ENCODE data around the gene ZNF581.

GRCh38 chr19:55651236-55651635 is 7.8 kb downstream of the ZNF581 start:
- TF ChIP-seq, protein P1, sequence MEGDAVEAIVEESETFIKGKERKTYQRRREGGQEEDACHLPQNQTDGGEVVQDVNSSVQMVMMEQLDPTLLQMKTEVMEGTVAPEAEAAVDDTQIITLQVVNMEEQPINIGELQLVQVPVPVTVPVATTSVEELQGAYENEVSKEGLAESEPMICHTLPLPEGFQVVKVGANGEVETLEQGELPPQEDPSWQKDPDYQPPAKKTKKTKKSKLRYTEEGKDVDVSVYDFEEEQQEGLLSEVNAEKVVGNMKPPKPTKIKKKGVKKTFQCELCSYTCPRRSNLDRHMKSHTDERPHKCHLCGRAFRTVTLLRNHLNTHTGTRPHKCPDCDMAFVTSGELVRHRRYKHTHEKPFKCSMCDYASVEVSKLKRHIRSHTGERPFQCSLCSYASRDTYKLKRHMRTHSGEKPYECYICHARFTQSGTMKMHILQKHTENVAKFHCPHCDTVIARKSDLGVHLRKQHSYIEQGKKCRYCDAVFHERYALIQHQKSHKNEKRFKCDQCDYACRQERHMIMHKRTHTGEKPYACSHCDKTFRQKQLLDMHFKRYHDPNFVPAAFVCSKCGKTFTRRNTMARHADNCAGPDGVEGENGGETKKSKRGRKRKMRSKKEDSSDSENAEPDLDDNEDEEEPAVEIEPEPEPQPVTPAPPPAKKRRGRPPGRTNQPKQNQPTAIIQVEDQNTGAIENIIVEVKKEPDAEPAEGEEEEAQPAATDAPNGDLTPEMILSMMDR (IDR thresholded peaks at IDR 0.05; ENCODE audit: poor library complexity, severe bottlenecking): no peak
- TF ChIP-seq POLR2AphosphoS5 (IDR thresholded peaks at IDR 0.05): no peak
- no peak for TF ChIP-seq EZH2 (IDR thresholded peaks at IDR 0.05; ENCODE audit: borderline replicate concordance, insufficient read depth, low read length, poor library complexity, severe bottlenecking)
- TF ChIP-seq, protein P2, sequence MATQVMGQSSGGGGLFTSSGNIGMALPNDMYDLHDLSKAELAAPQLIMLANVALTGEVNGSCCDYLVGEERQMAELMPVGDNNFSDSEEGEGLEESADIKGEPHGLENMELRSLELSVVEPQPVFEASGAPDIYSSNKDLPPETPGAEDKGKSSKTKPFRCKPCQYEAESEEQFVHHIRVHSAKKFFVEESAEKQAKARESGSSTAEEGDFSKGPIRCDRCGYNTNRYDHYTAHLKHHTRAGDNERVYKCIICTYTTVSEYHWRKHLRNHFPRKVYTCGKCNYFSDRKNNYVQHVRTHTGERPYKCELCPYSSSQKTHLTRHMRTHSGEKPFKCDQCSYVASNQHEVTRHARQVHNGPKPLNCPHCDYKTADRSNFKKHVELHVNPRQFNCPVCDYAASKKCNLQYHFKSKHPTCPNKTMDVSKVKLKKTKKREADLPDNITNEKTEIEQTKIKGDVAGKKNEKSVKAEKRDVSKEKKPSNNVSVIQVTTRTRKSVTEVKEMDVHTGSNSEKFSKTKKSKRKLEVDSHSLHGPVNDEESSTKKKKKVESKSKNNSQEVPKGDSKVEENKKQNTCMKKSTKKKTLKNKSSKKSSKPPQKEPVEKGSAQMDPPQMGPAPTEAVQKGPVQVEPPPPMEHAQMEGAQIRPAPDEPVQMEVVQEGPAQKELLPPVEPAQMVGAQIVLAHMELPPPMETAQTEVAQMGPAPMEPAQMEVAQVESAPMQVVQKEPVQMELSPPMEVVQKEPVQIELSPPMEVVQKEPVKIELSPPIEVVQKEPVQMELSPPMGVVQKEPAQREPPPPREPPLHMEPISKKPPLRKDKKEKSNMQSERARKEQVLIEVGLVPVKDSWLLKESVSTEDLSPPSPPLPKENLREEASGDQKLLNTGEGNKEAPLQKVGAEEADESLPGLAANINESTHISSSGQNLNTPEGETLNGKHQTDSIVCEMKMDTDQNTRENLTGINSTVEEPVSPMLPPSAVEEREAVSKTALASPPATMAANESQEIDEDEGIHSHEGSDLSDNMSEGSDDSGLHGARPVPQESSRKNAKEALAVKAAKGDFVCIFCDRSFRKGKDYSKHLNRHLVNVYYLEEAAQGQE (IDR thresholded peaks at IDR 0.05; ENCODE audit: borderline replicate concordance): no peak
- TF ChIP-seq MXI1 (conservative IDR thresholded peaks at IDR 0.05; ENCODE audit: poor library complexity, severe bottlenecking): no peak
- no peak for TF ChIP-seq EP300 (conservative IDR thresholded peaks at IDR 0.05; ENCODE audit: poor library complexity, severe bottlenecking)
- TF ChIP-seq TAF1 (IDR thresholded peaks at IDR 0.05; ENCODE audit: low read depth): no peak
- TF ChIP-seq RAD21 (conservative IDR thresholded peaks at IDR 0.05): no peak
- TF ChIP-seq SMC3 (conservative IDR thresholded peaks at IDR 0.05; ENCODE audit: poor library complexity): no peak
